Measurements from ENCODE around the gene TENT5C.

DNA sequence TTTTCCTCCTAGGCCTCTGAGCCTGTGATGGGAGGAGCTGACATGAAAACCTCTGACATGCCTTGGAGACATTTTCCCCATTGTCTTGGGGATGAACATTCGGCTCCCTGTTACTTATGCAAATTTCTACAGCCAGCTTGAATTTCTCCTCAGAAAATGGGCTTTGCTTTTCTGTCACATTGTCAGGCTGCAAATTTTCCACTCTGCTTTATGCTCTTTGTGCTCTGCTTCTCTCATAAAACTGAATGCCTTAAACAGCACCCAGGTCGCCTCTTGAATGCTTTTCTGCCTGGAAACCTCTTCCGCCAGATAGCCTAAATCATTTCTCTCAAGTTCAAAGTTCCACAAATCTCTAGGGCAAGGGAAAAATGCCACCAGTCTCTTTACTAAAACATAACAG, 46.7 kb upstream of the TENT5C start:
- TF ChIP-seq, protein P1, sequence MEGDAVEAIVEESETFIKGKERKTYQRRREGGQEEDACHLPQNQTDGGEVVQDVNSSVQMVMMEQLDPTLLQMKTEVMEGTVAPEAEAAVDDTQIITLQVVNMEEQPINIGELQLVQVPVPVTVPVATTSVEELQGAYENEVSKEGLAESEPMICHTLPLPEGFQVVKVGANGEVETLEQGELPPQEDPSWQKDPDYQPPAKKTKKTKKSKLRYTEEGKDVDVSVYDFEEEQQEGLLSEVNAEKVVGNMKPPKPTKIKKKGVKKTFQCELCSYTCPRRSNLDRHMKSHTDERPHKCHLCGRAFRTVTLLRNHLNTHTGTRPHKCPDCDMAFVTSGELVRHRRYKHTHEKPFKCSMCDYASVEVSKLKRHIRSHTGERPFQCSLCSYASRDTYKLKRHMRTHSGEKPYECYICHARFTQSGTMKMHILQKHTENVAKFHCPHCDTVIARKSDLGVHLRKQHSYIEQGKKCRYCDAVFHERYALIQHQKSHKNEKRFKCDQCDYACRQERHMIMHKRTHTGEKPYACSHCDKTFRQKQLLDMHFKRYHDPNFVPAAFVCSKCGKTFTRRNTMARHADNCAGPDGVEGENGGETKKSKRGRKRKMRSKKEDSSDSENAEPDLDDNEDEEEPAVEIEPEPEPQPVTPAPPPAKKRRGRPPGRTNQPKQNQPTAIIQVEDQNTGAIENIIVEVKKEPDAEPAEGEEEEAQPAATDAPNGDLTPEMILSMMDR (conservative IDR thresholded peaks at IDR 0.05; ENCODE audit: low read length), result no peak
- no peak for TF ChIP-seq EZH2phosphoT487 (IDR thresholded peaks at IDR 0.05; ENCODE audit: borderline replicate concordance)
